AG09319 (cell line): ENCODE data around the gene CD58.

Experiments
- DNase-seq: peaks from one replicate; pipeline ENCODE4 v3.0.0-alpha.2; 2010; ENCODE audit warnings: low read depth; ENCODE audit errors: extremely low read depth
- CTCF ChIP-seq: IDR thresholded peaks from 2 replicates; pipeline ENCODE4 v1.5.1; 2011; ENCODE audit warnings: low read depth, mild to moderate bottlenecking, inconsistent platforms, low read length, moderate library complexity

Gene CD58

GRCh38 chr1:116494745-116495144, 76.1 kb downstream of the CD58 start:
- no peak for DNase-seq
- no peak for TF ChIP-seq CTCF

GRCh38 chr1:116494353-116494692, 76.5 kb downstream of the CD58 start:
- no peak for TF ChIP-seq CTCF
- no peak for DNase-seq

GRCh38 chr1:116493484-116494352, 77.1 kb downstream of the CD58 start:
- DNase-seq: no peak
- no peak for TF ChIP-seq CTCF

- no peak for TF ChIP-seq CTCF
- DNase-seq: no peak
These were observed 77.8 kb downstream of the CD58 start for GRCh38 chr1:116493036-116493435.

- DNase-seq: no peak
- TF ChIP-seq CTCF: no peak
These were observed 78.4 kb downstream of the CD58 start for GRCh38 chr1:116492358-116492811.

- no peak for TF ChIP-seq CTCF
- DNase-seq: no peak
These were observed 79.0 kb downstream of the CD58 start for GRCh38 chr1:116491700-116492357.

- DNase-seq: no peak
- TF ChIP-seq CTCF: no peak
These were observed 80.2 kb downstream of the CD58 start for GRCh38 chr1:116490588-116490987.
